GM19240 (cell line): ENCODE measurements around the gene ENG.
"Not testable (repeated sequence)": the region's sequence is repeated elsewhere in the genome, so short reads cannot be mapped to it uniquely, and the experiment has no call there.

Experiments
- DNase-seq: peaks from one replicate; pipeline ENCODE4 v3.0.0; 2011; ENCODE audit warnings: low spot score; ENCODE audit not compliant: insufficient read length

ENG gene

DNA sequence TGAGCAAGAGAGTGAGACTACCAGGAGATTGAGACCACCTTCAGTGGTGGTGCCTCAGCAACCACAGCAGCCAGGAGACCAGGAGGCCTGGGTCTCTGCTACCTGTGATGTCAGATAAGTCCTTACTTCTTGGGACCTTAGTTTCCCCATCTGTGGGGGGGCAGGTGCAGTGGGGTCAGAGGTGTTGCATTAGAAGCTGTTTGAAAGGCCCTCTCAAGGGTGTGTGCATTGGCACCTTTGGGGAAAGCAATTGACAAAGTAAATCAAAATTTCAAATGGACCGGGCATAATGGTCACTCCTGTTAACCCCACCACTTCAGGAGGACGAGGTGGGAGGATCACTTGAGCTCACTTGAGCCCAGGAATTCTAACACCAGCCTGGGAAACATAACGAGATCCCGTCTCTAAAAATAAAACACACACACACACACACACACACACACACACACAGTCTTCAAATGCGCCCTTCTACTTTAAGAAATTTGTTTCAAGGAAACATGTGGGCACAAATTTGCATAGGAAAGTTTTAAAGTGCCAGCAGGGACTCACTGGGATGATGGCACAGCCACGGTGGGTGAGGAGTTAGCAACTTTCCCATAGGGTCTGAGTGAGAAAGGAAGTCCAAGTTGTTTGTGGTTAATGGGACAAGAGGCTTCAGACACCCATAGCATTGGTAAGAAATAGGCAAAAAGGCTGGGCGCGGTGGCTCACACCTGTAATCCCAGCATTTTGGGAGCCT, 24.4 kb upstream of the ENG start:
- DNase-seq = no peak

DNA sequence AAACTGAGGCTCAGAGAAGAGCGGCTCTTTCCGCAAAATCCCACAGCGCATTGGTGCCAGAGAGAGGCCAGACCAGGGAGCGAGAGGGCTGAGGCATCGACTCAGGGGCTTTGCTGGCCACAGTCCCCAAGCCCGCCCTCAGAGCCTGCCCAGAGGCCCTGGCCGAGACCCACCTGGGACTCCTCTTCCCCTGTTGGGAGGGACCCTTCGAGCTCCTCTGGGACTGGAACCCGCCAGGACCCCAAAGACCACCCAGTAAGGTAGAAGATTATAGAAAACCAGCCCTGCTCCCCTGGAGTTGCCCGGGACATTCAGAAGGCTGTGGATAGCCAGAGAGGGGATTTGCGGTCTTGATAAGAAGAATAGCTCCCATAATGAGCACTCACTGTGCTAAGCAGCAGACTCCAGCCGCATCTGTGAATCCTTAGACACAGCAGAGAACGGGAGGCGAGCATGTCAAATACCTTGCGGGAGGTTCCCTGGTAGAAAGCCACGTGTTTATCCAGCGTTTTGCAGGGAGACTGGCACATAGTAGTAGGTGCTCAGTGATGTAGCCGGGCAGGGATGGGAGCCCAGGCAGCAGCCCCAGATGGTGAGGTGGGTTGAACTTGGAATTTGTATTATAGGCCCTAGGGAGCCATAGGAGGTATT, 23.7 kb upstream of the ENG start:
- no peak for DNase-seq

DNA sequence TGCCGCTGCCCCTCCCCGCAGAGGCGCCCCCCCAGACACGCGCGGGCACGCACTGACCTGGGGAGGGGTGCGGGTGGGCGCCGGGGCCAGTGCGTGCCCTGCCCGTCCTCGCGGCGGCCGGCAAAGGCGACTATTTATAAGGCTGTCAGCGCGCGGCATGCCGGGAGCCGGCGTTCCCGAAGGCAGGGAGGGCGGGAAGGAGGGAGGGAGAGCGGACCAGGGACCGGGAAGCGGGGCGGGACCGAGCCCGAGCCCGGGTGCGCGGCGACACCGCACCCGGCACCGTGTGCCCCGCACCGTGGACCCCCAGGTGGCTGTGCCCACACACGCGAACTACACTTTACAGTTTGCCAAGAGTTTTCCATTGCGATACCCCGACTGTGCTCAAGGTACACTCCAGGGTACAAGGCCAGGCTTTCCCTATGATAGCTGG, 23.1 kb upstream of the ENG start, which contains the start of gene AK1:
TSS of gene AK1 (minus strand) at position 110 of the 433 bp plus-strand sequence. CDS start 3,058 bp downstream, outside the sequence.
- no peak for DNase-seq

DNA sequence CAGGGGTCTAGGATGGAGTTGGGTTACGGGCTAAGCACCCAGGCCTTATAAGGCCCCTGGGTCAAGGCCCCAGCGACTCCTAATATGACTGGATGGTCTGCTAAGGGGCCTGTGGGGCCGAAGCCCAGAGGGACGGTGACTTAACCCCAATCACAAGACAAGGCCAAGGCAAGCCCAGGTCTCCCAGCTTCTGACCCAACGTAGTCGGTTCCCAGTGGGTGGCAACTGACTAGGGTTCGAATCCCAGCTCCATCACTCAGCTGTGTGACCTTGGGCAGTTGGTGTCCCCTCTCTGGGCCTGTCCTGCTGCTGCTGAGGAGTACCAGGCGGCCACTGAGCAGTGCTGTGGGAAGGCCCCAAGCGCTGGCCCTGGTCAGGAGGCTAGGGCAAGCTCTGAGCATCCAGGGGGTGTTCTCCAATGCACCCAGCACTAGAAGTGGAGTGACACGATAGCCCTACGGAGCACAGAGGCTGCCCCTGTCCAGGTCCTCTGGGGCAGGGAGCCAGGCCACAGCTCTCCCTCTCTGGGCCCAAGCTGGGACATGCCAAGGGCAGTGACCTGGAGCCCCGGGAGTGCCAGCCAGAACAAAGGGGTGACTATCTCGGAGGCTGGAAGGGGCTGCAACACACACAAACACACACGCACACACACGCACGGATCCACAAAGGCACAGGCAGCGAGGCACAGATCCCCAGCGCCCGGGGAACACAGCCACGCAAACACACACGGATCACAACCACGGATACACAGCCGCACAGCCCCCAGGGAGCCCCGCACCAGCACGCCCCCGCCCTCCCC, 22.5 kb upstream of the ENG start:
- DNase-seq = no peak

DNA sequence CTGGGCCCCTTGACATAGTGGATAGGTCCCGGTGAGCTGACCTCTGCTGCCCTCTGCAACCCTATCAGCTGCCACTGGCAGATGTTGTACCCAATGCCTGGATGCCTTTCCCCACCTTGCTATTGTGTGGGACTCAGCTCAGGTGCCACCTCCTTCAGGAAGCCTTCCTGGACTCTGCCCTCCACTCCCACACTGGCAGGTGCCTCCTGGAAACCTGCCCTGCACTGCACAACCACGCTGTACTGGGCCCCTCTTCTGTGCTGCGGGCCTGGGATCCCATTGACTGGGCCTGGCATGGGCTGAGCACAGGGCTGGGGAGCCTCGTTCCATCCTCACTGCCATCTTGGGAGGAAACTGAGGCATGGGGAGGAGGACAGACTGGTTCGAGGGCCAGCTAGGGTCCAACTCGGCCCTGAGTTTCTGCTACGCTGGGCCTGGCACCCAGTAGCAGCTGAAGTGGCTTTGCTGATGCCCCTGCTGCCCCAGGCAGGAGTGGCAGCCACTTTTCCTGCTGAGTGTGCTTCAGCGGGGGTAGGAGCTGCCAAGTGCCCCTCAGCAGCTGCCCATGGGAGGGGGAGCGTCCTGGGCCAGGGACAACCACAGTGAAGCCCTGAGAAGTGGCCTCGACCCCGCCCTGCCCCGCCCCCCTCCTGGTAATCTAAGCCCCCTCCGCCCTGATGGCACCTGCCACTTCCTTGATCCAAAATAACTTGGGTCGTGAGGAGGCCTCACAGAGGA, 21.7 kb upstream of the ENG start:
- no peak for DNase-seq

DNA sequence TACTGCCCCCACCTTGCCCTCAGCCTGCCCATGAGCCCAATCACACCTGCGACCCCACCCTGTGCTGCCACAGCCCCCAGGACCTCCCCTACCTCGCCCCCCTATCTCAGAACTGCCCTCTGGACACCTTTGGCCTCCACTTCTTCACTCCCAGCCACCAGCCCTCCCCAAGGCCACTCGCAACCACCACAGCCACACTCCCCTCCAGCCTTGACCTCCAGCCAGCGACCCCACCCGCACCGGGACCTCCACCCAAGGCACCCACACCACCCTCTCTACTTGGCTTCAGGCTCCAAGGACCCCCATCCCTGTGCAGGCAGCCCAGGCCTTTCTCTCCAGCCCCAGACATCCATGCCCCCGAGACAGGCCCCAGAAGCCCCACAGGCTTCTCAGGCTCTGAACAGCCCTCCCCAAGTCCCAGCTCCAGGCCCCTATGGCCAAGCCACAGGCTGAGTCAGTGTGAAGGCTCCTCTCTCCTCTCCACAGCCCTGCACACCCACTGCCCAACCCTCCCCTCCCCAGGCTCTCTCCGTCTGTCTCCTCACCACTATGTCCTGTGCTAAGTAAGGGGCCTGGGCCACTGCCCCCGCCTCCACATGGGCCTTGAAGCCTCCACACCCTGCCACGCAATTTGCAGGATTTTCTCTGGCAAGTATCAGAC, 21.0 kb upstream of the ENG start:
- DNase-seq = no peak

DNA sequence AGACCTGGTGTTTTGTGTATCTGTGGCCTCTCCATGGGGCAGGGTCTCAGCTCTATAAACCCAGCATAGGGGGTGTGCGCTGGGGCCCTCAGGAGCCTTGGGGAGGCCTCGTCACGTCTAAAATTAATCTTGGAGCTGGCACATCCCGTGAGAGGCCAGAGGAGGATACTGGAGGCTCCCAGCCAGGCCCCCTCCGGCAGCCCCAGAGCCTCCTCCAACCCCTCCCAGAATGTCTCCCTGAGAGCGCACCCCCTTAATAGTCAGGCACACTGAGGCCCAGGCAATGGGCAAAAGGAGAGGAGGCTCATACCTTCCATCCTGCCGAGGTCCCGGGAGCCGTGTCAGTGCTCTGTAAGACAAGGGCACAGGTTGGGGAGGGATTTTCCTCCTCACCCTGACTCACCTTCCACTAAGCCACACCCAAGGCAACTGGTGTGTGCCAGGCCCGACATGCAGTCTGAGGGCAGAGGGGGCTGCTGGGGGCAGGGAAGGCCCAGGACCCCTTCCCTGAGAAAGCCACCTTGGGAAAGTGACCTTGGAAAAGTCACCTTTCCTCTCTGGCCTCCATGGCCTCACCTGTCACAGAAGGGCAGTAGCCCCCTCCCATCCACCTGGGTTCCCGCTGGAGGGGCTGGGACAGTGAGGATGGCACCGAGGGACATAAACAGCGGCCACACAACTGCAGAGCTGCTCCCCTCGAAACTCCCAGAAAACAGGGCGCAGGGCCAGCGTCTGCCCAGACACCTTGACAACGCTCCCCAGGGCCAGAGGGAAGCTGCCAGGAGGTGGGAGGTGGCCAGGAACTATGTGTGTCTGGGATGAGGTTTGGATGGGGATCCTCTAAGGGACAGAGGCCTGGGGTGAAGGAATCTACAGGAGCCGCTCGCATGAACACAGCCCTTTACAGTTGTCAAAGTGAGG, 20.1 kb upstream of the ENG start:
- DNase-seq = no peak

DNA sequence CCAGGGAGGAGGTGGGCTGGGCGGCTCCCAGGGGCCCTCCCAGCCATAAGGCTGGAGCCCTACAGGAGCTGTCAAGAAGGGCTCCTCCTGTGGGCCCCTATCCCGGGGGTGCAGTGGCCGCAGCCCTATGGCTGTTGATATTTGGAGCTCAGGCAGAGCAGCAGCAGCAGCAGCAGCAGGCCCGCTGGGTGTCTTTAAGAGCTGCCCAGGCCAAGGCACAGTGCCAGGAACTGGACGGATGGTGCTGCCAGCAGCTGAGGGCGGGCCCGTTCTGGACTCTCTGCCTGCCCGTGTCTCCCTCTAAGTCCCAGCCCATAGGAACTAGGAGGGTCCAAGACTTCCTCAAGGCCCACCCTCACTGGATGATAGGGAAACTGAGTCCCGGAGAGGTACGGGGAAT, 19.4 kb upstream of the ENG start:
- no peak for DNase-seq

DNA sequence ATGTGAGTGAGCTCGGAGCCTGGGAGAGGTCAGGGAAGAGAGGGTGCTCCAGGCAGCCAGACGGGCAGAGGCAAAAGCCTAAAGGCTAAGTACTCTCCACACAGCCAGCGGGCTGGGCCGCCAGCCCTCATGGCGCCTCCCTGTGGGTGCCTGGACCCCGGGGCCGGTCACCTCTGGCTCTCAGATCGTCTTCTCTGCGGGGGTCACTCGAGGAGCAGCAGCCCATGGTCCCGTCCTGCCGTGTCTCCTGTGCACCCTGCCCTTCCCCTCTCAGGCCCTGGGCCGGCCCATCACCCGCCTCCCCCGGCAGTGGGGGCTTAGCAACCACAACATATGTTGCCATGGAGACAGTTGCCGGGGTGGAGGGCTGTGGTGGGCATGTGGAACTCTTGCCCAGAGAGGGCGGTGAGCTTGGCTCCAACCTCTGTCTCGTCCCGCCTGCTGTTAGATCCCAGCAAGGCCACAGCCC, 18.8 kb upstream of the ENG start:
- DNase-seq = no peak

DNA sequence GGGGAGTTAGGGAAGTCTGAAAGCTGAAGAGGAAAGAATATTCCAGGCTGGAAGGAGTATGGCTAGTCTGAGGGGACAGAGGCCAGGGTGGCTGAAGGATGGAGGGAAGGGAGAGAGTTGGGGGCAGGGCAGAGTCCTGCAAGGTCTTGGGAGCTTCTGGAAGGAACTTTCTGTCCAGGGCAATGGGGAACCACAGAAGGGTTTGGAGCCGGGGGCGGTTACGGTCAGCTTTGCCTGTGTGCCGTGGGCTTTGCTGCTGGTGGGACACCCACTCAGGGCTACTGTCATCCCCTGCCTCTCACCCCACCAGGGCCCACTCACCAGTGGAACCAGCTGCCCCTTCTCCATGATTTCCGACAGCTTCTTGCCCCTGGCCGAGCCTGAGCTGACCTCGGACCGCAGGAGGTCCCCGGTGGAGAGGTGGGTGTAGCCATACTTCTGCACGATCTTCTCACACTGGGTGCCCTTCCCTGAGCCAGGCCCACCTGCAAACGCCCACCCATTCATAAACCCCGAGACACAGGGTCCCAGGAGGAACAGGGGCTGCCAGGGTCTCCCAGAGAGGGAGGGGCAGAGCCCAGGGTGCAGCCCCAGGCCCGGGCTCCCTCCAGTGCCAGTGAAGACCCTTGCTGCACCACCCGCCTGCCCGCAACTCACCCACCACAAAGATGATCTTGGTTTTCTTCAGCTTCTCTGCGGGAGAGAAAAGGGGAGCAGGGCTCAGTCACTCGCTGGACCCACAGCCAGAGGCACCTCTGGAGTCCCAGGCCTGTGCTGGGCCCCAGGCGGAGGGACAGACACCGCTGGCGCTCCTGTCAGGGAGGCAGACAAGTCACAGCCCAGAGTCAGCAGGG, 18.1 kb upstream of the ENG start:
- no peak for DNase-seq

DNA sequence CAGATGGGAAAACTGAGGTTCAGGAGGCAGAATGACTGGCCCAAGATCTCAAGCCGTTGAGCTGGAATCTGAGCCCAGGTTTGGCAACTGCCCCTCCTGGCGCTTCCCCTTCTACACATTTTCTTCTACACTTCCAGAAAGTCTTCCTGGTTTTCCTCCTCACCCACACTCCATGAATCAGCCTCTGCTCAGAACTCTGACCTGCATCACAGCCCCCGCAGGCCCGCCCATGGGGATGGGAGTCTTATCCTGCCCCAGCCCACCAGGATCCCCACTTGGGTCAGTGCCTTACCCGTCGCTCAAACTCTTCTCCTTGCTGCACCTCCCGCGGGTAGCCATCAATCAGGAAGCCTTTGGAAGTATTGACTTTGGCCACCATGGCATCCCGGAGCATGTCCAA, 17.1 kb upstream of the ENG start:
- DNase-seq = no peak

DNA sequence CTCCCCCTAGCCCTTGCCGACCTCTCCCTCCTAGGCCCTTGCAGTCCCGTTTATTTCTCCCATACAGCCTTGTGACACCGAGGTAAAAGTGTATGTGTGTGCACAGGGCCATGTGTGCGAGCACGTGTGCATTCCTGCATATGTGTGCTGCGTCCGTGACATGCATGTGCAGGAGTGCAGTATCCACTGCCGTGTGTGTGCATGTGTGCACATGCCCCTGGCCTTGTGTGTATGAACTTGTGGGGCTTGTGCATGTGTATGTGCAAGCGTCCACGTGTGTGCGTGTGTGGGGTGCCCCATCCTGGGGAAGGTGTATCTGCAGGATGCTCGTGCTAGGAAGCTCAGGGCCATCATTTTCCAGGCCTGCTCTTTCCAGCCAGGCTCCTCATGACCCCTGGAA, 16.4 kb upstream of the ENG start:
- DNase-seq = no peak

DNA sequence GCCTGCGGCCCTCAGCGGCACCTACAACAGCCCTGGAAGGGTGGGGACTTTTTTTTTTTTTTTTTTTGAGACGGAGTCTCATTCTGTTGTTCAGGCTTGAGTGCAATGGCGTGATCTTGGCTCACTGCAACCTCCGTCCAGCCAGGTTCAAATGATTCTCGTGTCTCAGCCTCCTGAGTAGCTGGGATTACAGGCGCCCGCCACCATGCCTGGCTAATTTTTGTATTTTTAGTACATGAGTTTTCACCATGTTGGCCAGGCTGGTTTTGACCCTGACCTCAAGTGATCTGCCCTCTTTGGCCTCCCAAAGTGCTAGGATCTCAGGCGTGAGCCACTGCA, 15.7 kb upstream of the ENG start:
- not testable (repeated sequence) for DNase-seq

DNA sequence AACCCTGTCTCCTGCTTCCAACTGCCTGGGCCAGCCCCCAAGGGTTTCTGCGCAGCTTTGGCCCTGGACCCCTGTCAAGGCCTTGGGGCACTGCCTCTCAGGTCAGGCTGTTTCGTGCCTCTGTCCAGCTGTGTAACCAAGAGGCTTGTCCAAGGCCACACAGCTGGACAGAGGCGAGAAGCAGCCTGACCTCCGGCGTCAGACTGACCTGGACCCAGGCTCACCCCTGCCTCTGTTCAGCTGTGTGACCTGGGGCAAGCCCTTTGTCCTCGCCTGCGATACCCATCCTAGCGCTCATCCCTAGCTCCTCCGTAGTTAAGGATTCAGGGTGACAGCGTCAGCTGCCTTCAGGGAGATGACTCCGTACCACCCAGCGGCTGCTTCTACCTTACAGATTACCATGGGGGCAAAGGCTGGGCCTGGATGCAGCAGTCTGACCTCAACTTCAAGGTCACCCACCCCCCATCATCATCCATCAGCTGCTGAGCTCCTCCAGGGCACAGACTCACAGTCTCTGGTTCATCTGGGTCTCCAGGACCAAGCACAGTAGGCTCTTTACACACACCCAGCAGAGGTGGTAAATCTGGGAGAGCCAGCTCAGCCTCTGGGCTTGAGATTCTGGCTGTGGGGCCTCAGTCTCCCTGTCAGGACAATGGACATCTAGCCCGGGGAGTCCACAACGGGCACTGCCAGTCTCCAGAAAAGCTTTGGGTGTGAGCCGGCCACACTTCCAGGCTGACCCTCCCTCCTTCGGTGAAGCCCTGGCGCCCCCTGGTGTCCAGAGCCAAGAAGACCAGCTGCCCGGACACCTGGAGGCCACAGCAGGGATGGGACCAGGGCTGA, 15.1 kb upstream of the ENG start:
- DNase-seq = peak; percentile 98

DNA sequence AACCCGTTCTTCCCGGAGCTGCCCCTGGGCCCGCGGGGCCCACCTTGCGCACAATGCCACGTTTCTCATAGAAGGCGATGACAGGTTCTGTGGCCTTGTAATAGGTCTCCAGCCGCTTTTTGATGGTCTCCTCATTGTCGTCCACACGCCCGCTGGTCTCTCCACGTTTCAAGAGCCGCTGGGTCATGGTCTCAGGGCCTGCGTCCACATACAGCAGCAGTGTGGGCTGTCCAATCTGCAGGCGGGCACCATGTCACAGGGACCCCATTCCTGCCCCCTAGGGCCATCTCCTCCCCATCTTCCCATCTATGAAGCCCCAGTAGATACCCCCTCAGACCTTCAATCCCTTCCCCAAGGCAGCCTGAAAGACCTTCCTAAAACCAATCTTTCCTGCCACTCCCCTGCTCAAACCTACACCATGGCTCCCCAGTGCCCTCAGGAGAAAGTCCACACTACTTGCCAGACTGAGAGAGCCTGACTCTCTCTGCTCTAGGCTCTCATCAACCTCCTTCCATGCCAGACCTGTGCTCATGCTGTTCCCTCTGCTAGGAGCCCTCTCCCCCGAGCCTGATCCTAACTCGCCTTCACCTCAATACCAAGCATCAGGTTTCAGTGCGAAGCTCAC, 13.9 kb upstream of the ENG start:
- DNase-seq = no peak

DNA sequence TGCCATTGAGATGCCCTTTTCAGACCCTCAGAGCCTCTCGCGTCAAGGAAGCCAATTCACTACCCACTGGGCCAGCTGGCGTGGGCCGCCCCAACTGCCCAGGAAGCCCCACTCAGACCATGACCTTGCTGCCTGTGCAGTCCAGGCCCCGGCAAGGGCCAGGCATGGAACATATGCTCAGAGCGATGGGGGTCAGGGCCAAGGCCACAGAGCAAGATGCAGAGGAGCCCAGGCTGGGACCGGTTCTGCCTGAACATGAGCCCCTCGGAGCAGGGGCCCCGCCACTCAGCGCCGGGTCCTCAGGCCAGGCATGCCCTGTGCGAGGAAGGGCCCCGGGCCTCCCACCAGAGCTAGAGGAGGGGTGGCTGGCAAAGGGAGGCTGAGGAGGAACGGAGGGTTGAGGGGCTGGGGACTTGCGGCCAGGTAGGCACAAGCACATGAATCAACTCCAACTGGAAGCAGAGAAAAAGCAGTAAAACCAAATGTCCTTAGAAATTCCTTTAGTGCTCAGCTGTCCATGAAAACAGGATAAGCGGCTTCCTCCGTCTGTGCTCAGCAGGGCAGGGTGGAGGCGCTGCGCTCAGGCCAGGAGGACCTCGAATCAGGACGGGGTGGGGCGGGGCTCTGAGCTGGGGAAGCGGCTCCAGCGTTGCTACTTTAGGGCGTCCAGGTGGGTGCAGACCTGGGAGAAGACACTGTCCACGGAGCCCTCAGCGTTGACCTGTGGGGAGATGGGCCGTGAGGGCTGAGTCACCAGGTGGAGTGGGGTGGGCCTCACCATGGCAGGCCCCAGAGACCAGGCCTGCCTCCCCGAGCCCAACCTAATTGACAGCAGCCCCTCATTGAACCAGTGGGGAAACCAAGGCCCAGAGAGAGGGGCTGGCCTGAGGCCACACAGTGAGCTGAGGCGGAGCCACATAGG, 13.2 kb upstream of the ENG start:
- no peak for DNase-seq

DNA sequence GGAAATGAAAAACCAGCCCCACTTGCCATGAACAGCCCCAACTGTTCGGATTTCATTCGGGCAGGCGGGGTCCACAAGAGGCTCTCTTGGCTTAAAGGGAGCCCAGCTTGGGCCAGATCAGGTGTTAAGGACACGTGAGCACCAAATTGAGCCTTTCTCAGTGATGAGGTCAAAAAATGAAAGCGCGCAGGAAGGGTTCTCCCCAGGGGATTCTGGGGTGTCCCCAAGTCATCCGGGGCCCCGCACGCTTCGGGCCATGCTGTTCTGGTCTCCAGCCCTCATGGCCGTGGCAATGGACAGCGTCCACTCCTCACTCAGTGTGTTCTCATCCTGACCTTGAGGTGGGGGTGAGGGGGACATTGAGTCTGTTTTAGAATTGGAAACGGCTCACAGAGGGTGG, 12.1 kb upstream of the ENG start:
- no peak for DNase-seq
